Endothelial cell (in vitro differentiated cells): ENCODE measurements around the gene NXF3. TPM values are rescaled to one million over a fixed set of nuclear protein-coding genes. Genes with fewer than 3 reads are reported as not detected.
"Not testable (repeated sequence)": the region's sequence is repeated elsewhere in the genome, so short reads cannot be mapped to it uniquely, and the experiment has no call there.

Experiments
- DNase-seq: peaks from one replicate; pipeline ENCODE4 v3.0.0; 2021; ENCODE audit warnings: low spot score
- H3K27ac Mint-ChIP-seq: one replicate; pipeline ENCODE4 v1.8.0; 2021; ENCODE audit warnings: mixed read lengths, inconsistent platforms; ENCODE audit not compliant: unreplicated experiment
- H3K27me3 Mint-ChIP-seq: one replicate; pipeline ENCODE4 v1.8.0; 2021; ENCODE audit warnings: mild to moderate bottlenecking, moderate library complexity, mixed read lengths, inconsistent platforms; ENCODE audit not compliant: unreplicated experiment
- H3K36me3 Mint-ChIP-seq: one replicate; pipeline ENCODE4 v1.8.0; 2021; ENCODE audit warnings: mild to moderate bottlenecking, low read depth, mixed read lengths, inconsistent platforms; ENCODE audit not compliant: unreplicated experiment
- H3K4me1 Mint-ChIP-seq: one replicate; pipeline ENCODE4 v1.8.0; 2021; ENCODE audit warnings: mild to moderate bottlenecking, mixed read lengths, inconsistent platforms; ENCODE audit not compliant: unreplicated experiment
- H3K4me3 Mint-ChIP-seq: one replicate; pipeline ENCODE4 v1.8.0; 2021; ENCODE audit warnings: mild to moderate bottlenecking, mixed read lengths, inconsistent platforms; ENCODE audit not compliant: unreplicated experiment
- H3K9me3 Mint-ChIP-seq: one replicate; pipeline ENCODE4 v1.8.0; 2021; ENCODE audit warnings: mixed read lengths, inconsistent platforms; ENCODE audit not compliant: unreplicated experiment
- CTCF ChIP-seq: fragments of 200-600 bp; sonication (generic); IDR thresholded peaks from one replicate; pipeline ENCODE4 v1.5.0; 2021; ENCODE audit warnings: antibody characterized with exemption; ENCODE audit not compliant: unreplicated experiment
- long read RNA-seq: library from polyadenylated mRNA; unstranded; transcript quantifications from one replicate; pipeline ENCODE4 v2.0.0, GENCODE V29; 2020; ENCODE audit not compliant: unreplicated experiment
- total RNA-seq: library from RNA; stranded (reverse); fragmentation: NEBNext Ultra II Directional; extraction: Animal tissue kit (Norgen Biotek cat#: 25700); gene quantifications from one replicate; pipeline ENCODE4 v1.2.1, GENCODE V29; 2021; ENCODE audit not compliant: unreplicated experiment

Gene NXF3
- total RNA-seq, result 1.3 TPM
- long read RNA-seq, result 0 reads

GRCh38 chrX:103092942-103093341 is at the start of gene NXF3:
Gene NXF3 (minus strand): TSS chrX:103093143. CDS start chrX:103093023, 120 bp downstream.
- Mint-ChIP-seq H3K36me3 (no peaks in the 10 kb centered on the region), H3K27ac (no peak within 1 kb of the TSS), H3K9me3 (no peaks in the 10 kb centered on the region), H3K27me3 (no peaks in the 10 kb centered on the region), H3K4me3 (no peak within 1 kb of the TSS), H3K4me1 (no peaks in the 10 kb centered on the region)
- no peak for DNase-seq
- TF ChIP-seq CTCF, result no peak

- H3K4me3 Mint-ChIP-seq, H3K9me3 Mint-ChIP-seq, H3K4me1 Mint-ChIP-seq, H3K36me3 Mint-ChIP-seq, H3K27ac Mint-ChIP-seq, DNase-seq, H3K27me3 Mint-ChIP-seq: not testable (repeated sequence)
These were observed 43.6 kb upstream of the NXF3 start for GRCh38 chrX:103136528-103136927.

GRCh38 chrX:103124284-103124683 is 31.3 kb upstream of the NXF3 start:
- no peaks in the 10 kb centered on the region for H3K27me3 Mint-ChIP-seq
- no peak for TF ChIP-seq CTCF
- no peaks in the 10 kb centered on the region for H3K4me1 Mint-ChIP-seq
- DNase-seq, result no peak
- no peak overlapping the region for H3K27ac Mint-ChIP-seq
- H3K9me3 Mint-ChIP-seq, result no peaks in the 10 kb centered on the region
- H3K36me3 Mint-ChIP-seq, result no peaks in the 10 kb centered on the region
- H3K4me3 Mint-ChIP-seq, result no peak overlapping the region

GRCh38 chrX:103120748-103121147 is 27.8 kb upstream of the NXF3 start:
- Mint-ChIP-seq H3K36me3 (no peaks in the 10 kb centered on the region), H3K27me3 (no peaks in the 10 kb centered on the region), H3K27ac (no peak overlapping the region), H3K9me3 (no peaks in the 10 kb centered on the region), H3K4me3 (no peak overlapping the region), H3K4me1 (no peaks in the 10 kb centered on the region)
- no peak for TF ChIP-seq CTCF
- no peak for DNase-seq

GRCh38 chrX:103116970-103117369 is 24.0 kb upstream of the NXF3 start:
- not testable (repeated sequence) for H3K9me3 Mint-ChIP-seq, H3K27me3 Mint-ChIP-seq, H3K4me1 Mint-ChIP-seq, DNase-seq, H3K27ac Mint-ChIP-seq, H3K36me3 Mint-ChIP-seq, H3K4me3 Mint-ChIP-seq

GRCh38 chrX:103109497-103109896 is 16.6 kb upstream of the NXF3 start:
- not testable (repeated sequence) for H3K27ac Mint-ChIP-seq, H3K4me3 Mint-ChIP-seq, H3K27me3 Mint-ChIP-seq, H3K9me3 Mint-ChIP-seq, DNase-seq, H3K4me1 Mint-ChIP-seq
- H3K36me3 Mint-ChIP-seq, result peaks cover 11% of the 10 kb centered on the region

- Mint-ChIP-seq H3K27ac (no peak overlapping the region), H3K4me1 (no peaks in the 10 kb centered on the region), H3K36me3 (peaks cover 11% of the 10 kb centered on the region), H3K4me3 (peak overlapping the region; percentile 45), H3K27me3 (no peaks in the 10 kb centered on the region), H3K9me3 (no peaks in the 10 kb centered on the region)
- DNase-seq, result no peak
- no peak for TF ChIP-seq CTCF
These were observed 14.9 kb upstream of the NXF3 start for GRCh38 chrX:103107836-103108235.

- H3K36me3 Mint-ChIP-seq, result peaks cover 11% of the 10 kb centered on the region
- H3K4me1 Mint-ChIP-seq, H3K27ac Mint-ChIP-seq, H3K9me3 Mint-ChIP-seq, H3K27me3 Mint-ChIP-seq, H3K4me3 Mint-ChIP-seq, DNase-seq: not testable (repeated sequence)
These were observed 14.3 kb upstream of the NXF3 start for GRCh38 chrX:103107227-103107737.

GRCh38 chrX:103104370-103104769 is 11.4 kb upstream of the NXF3 start:
- not testable (repeated sequence) for H3K27me3 Mint-ChIP-seq, H3K4me3 Mint-ChIP-seq, DNase-seq, H3K4me1 Mint-ChIP-seq, H3K9me3 Mint-ChIP-seq, H3K27ac Mint-ChIP-seq
- peaks cover 11% of the 10 kb centered on the region for H3K36me3 Mint-ChIP-seq
